ENCODE data around the gene PARP14.

PARP14 gene

DNA sequence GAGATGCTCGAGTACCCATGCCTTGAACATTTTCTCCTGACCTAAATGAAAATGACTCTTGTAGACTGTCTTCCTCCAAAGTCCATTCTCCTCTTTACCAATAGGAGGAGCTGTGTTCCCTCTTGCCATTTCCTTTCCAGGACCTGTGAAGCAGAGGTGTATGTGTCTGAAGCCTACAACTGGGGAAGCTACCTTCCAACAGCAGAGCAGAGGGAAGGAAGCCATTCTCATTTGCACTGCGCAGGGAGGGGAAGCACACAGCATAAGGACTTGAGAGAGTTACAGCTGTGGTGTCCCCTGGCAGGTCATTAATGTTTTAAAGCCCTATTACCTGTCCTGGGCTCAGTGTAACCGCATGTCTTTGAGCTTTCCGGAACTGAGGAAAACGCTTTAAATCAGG, 74.3 kb downstream of the PARP14 start:
- no peak overlapping the region for H3K27ac ChIP-seq
- TF ChIP-seq ZFX (IDR thresholded peaks at IDR 0.05), result no peak
- TF ChIP-seq, protein P1, sequence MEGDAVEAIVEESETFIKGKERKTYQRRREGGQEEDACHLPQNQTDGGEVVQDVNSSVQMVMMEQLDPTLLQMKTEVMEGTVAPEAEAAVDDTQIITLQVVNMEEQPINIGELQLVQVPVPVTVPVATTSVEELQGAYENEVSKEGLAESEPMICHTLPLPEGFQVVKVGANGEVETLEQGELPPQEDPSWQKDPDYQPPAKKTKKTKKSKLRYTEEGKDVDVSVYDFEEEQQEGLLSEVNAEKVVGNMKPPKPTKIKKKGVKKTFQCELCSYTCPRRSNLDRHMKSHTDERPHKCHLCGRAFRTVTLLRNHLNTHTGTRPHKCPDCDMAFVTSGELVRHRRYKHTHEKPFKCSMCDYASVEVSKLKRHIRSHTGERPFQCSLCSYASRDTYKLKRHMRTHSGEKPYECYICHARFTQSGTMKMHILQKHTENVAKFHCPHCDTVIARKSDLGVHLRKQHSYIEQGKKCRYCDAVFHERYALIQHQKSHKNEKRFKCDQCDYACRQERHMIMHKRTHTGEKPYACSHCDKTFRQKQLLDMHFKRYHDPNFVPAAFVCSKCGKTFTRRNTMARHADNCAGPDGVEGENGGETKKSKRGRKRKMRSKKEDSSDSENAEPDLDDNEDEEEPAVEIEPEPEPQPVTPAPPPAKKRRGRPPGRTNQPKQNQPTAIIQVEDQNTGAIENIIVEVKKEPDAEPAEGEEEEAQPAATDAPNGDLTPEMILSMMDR (conservative IDR thresholded peaks at IDR 0.05), result peak; percentile 96

DNA sequence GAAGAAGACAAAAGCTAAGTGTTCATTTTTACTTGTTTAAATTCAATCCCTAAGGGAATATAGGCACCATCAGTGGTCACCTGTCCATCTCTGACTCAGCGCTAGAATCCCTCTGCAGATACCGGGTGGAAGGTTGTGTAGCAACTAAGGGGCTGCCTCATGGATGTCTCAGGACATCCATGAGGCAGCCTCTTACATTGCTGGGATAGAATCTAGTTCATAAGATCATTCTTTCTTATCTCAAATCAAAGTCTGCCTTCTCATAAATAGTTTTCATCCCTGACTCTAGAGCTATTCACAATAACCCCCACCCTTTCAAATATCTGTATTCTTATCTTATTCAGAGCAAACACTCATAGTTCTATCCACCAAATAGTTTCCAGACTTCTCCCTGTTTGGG, 74.9 kb downstream of the PARP14 start:
- H3K27ac ChIP-seq, result no peak overlapping the region
- TF ChIP-seq, protein P1 (conservative IDR thresholded peaks at IDR 0.05), result no peak
- no peak for TF ChIP-seq ZFX (IDR thresholded peaks at IDR 0.05)

DNA sequence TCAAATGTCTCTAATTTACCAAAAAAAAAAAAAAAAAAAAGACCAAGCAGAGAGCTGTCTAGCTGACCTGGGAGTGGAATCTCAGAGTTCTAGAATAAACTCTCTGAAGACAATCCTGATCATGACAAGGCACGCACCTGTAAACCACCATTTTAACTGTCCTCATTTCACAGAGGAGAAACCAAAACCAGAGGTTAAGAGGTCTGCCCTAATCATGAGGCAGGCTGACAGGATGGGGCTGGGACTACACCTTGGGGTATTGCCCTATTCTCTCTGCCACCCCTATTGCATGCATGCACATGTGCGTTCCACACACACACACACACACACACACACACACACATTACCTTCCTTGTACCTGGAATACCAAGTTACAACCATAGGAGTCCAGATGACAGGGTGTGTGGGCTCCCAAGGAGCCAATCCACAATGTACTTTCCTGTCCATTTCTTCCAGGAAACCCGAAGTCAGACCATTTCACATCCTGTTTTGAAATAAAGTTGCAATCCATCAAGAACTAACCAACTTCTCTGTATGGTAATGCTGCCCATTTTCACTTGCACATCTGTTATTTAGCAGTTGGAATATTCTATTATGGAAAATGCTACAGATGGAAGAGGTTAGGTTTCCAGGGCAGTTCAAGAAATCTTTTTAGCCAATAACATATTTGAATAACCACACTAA, 78.4 kb downstream of the PARP14 start:
- H3K27ac ChIP-seq, result no peak overlapping the region
- TF ChIP-seq, protein P1 (conservative IDR thresholded peaks at IDR 0.05), result no peak
- TF ChIP-seq ZFX (IDR thresholded peaks at IDR 0.05), result no peak

DNA sequence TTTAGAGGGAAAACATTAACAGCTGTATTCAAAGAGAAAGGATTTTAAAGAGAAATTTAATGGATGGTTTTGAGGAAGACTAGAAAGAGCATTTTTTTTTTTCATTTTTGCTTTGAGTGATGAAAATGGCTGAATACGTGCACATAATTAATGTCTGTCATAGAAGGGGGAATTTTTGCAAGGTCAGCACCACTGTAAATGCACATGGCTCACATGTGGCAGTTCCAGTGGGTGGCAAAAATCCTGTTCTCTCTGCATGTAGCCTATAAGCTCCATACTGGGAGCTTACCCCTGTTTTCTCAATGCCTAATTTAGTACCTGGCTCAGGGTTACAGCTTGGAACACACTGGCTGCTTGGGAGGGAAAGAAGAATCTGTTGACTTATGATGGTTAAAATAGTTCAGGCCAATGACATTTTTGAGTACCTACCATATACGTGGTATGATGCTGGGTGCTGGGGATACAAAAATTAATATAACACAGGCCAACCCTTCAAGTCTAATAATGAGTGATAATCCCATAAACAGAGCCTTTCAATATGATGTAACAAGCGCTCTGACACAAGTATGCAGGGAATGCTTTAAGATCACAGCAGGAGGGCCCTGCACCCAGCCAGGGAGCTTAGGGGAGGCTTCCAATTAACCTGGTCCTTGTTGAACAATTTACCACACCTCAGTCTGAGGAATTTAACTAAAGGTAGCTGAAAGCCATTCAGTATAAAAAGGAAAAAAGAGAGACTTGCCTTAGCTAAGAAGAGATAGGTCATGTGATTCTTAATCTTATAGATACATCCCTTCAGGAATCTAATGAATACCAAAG, 80.0 kb downstream of the PARP14 start:
- no peak overlapping the region for H3K27ac ChIP-seq
- TF ChIP-seq, protein P1 (conservative IDR thresholded peaks at IDR 0.05), result no peak
- TF ChIP-seq ZFX (IDR thresholded peaks at IDR 0.05), result no peak

DNA sequence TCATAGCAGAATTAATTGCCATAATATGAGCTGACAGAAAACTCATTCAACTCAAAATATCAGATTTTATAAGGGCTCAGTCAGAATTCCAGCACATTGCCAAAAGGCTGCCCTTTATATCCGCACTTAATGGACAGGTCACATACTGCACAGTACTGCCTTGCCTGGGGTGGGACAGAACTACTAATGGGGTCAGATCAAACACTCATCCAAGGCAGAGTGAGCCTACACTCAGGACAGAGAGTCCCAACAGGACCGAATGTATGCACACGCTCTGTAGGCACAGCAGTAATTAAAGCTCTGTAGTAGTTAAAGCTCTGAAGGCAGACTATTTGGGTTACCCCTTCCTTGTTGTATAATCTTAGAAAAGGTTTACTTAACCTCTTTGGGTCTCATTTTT, 85.8 kb downstream of the PARP14 start:
- TF ChIP-seq, protein P1 (conservative IDR thresholded peaks at IDR 0.05), result no peak
- TF ChIP-seq ZFX (IDR thresholded peaks at IDR 0.05), result no peak
- no peak overlapping the region for H3K27ac ChIP-seq

DNA sequence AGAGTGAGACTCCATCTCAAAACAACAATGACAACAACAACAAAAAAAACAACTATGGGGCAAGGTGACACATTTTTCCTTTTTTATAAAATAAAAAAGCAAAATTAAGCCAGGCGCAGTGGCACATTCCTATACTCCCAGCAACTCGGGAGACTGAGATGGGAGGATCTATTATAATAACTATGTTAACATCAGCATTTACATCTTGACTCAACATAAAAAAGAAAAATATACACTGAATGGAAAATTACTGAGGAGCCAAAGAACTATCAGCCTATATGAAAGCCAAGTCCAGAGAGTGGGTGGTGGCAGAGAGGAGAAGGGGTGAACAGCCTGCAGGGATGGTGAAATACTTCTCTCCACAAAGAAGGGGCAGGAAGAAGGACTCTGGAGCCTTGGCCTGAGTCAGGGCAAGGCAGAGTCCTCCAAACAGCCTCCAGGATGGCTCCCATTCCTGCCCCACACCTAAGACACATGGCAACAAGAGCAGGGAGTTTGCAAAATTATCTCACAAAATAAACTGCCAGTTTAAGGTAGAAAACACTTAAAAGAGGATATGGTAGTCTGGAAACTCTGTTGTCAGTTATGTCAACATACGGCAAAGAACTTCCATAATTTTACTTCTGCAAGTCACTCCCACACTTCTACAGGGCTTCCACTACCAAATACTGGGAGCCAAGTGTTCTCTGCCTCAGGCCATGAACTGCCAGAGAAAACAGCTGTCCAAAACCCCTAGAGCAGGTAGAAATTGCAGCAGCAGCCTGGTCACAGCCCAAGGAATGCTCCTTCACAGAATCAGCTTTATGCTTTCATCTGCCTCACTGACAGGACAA, 87.1 kb downstream of the PARP14 start:
- H3K27ac ChIP-seq, result no peak overlapping the region
- no peak for TF ChIP-seq ZFX (IDR thresholded peaks at IDR 0.05)
- TF ChIP-seq, protein P1 (conservative IDR thresholded peaks at IDR 0.05), result no peak

Measured in C4-2B (cell line).